HEK293 (cell line): ENCODE data around the gene ENAH.
A peak's percentile ranks its signal among the peaks of the same experiment; 100 is the strongest.

ENCODE experiments used
- SP2 ChIP-seq: fragments of 450-650 bp; formaldehyde crosslinking; IDR thresholded peaks from 2 replicates; pipeline ENCODE4 v1.5.1; 2016; ENCODE audit warnings: missing biosample characterization, missing genetic modification characterization
- YY1 ChIP-seq: fragments of 450-650 bp; formaldehyde crosslinking; IDR thresholded peaks from 2 replicates; pipeline ENCODE4 v1.5.1; 2018; ENCODE audit warnings: missing biosample characterization, missing genetic modification characterization
- ZBTB1 ChIP-seq: fragments of 450-650 bp; formaldehyde crosslinking; IDR thresholded peaks from 2 replicates; pipeline ENCODE4 v1.5.1; 2016; ENCODE audit warnings: missing biosample characterization, missing genetic modification characterization
- ZBTB17 ChIP-seq: fragments of 450-650 bp; formaldehyde crosslinking; IDR thresholded peaks from 2 replicates; pipeline ENCODE4 v1.5.1; 2016; ENCODE audit warnings: missing biosample characterization, missing genetic modification characterization
- ZNF202 ChIP-seq: fragments of 450-650 bp; formaldehyde crosslinking; IDR thresholded peaks from 2 replicates; pipeline ENCODE4 v1.5.1; 2016; ENCODE audit warnings: missing biosample characterization, missing genetic modification characterization, borderline replicate concordance
- ZNF24 ChIP-seq: fragments of 450-650 bp; formaldehyde crosslinking; IDR thresholded peaks from 2 replicates; pipeline ENCODE4 v1.5.1; 2016; ENCODE audit warnings: missing biosample characterization, missing genetic modification characterization
- ZNF37A ChIP-seq: fragments of 450-650 bp; IDR thresholded peaks from 2 replicates; pipeline ENCODE4 v1.5.1; 2018; ENCODE audit warnings: missing biosample characterization, missing genetic modification characterization
- ZNF510 ChIP-seq: fragments of 450-650 bp; formaldehyde crosslinking; IDR thresholded peaks from 2 replicates; pipeline ENCODE4 v1.5.1; 2018; ENCODE audit warnings: mild to moderate bottlenecking, missing genetic modification characterization, missing biosample characterization; ENCODE audit not compliant: insufficient replicate concordance
- ZNF549 ChIP-seq: fragments of 450-650 bp; IDR thresholded peaks from 2 replicates; pipeline ENCODE4 v1.5.1; 2018; ENCODE audit warnings: missing biosample characterization, missing genetic modification characterization, mild to moderate bottlenecking, inconsistent platforms, moderate library complexity
- ZNF830 ChIP-seq: fragments of 450-650 bp; IDR thresholded peaks from 2 replicates; pipeline ENCODE4 v1.5.0; 2018; ENCODE audit warnings: missing biosample characterization, missing genetic modification characterization, low read depth, mild to moderate bottlenecking, moderate library complexity
- ZSCAN30 ChIP-seq: fragments of 450-650 bp; IDR thresholded peaks from 2 replicates; pipeline ENCODE4 v1.5.1; 2018; ENCODE audit warnings: missing biosample characterization, mild to moderate bottlenecking, missing genetic modification characterization, moderate library complexity
- TF ChIP-seq, protein P1 (sequence below): fragments of 450-650 bp; formaldehyde crosslinking; IDR thresholded peaks from 2 replicates; pipeline ENCODE4 v1.5.1; 2016; ENCODE audit warnings: missing biosample characterization, missing genetic modification characterization
- TF ChIP-seq, protein P2 (sequence below): fragments of 450-650 bp; formaldehyde crosslinking; IDR thresholded peaks from 2 replicates; pipeline ENCODE4 v1.5.1; 2016; ENCODE audit warnings: missing biosample characterization, missing genetic modification characterization, low read depth
- TF ChIP-seq, protein P3 (sequence below): fragments of 450-650 bp; formaldehyde crosslinking; IDR thresholded peaks from 2 replicates; pipeline ENCODE4 v1.5.1; 2016; ENCODE audit warnings: missing biosample characterization, missing genetic modification characterization, borderline replicate concordance

DNA sequence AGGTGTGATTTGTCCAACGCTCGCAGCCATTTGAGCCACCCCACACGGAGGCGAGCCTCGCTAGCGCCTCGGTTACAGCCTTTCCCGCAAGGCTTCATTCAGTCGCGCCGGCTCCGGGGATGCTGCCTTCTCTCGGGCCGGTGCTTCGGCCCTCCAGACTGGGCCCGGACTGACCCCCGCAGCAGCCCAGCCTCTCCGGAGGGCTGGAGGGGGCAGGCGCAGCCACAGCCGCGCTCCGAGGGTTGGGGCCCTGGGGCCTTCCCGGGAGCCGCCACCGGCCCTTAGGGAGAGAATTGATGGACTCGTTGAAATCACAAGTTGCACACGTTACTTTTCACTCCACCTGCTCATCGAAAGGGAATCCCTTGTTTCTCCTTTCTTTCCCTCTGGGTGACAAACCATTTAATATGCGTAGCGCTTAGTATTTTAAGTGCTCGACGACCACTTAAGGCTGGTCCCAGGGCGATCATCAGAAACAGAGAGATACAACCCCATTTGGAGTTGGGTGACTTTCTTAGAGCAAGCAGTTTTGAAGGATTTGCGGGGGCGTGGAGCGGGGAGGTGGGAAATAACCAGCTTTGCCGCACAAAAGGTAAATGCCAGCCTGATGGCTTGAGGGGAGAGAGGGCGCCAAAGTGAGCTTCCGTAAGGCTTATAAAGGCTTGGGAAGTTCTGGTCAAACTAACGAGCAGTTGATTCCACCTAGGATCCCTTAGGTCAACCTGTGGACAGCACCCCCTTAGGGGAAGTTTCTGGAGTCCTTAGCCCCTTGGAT is 24.6 kb upstream of the ENAH start:
- TF ChIP-seq, protein P1, sequence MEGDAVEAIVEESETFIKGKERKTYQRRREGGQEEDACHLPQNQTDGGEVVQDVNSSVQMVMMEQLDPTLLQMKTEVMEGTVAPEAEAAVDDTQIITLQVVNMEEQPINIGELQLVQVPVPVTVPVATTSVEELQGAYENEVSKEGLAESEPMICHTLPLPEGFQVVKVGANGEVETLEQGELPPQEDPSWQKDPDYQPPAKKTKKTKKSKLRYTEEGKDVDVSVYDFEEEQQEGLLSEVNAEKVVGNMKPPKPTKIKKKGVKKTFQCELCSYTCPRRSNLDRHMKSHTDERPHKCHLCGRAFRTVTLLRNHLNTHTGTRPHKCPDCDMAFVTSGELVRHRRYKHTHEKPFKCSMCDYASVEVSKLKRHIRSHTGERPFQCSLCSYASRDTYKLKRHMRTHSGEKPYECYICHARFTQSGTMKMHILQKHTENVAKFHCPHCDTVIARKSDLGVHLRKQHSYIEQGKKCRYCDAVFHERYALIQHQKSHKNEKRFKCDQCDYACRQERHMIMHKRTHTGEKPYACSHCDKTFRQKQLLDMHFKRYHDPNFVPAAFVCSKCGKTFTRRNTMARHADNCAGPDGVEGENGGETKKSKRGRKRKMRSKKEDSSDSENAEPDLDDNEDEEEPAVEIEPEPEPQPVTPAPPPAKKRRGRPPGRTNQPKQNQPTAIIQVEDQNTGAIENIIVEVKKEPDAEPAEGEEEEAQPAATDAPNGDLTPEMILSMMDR = no peak
- TF ChIP-seq ZNF202 (tag by site-specific recombination) = 0 out of 2 replicates have a peak, but pooled peaks have one; percentile 50
- TF ChIP-seq ZBTB17 (tag by site-specific recombination) = no peak
- TF ChIP-seq ZBTB1 (tag by site-specific recombination) = no peak
- TF ChIP-seq ZNF830 (tag by site-specific recombination) = no peak
- TF ChIP-seq YY1 = no peak
- TF ChIP-seq ZSCAN30 (tag by site-specific recombination) = no peak
- no peak for TF ChIP-seq ZNF510 (tag by site-specific recombination)
- no peak for TF ChIP-seq ZNF24 (tag by site-specific recombination)
- TF ChIP-seq, protein P2, sequence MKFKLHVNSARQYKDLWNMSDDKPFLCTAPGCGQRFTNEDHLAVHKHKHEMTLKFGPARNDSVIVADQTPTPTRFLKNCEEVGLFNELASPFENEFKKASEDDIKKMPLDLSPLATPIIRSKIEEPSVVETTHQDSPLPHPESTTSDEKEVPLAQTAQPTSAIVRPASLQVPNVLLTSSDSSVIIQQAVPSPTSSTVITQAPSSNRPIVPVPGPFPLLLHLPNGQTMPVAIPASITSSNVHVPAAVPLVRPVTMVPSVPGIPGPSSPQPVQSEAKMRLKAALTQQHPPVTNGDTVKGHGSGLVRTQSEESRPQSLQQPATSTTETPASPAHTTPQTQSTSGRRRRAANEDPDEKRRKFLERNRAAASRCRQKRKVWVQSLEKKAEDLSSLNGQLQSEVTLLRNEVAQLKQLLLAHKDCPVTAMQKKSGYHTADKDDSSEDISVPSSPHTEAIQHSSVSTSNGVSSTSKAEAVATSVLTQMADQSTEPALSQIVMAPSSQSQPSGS (tag by site-specific recombination) = no peak
- no peak for TF ChIP-seq ZNF37A
- TF ChIP-seq, protein P3, sequence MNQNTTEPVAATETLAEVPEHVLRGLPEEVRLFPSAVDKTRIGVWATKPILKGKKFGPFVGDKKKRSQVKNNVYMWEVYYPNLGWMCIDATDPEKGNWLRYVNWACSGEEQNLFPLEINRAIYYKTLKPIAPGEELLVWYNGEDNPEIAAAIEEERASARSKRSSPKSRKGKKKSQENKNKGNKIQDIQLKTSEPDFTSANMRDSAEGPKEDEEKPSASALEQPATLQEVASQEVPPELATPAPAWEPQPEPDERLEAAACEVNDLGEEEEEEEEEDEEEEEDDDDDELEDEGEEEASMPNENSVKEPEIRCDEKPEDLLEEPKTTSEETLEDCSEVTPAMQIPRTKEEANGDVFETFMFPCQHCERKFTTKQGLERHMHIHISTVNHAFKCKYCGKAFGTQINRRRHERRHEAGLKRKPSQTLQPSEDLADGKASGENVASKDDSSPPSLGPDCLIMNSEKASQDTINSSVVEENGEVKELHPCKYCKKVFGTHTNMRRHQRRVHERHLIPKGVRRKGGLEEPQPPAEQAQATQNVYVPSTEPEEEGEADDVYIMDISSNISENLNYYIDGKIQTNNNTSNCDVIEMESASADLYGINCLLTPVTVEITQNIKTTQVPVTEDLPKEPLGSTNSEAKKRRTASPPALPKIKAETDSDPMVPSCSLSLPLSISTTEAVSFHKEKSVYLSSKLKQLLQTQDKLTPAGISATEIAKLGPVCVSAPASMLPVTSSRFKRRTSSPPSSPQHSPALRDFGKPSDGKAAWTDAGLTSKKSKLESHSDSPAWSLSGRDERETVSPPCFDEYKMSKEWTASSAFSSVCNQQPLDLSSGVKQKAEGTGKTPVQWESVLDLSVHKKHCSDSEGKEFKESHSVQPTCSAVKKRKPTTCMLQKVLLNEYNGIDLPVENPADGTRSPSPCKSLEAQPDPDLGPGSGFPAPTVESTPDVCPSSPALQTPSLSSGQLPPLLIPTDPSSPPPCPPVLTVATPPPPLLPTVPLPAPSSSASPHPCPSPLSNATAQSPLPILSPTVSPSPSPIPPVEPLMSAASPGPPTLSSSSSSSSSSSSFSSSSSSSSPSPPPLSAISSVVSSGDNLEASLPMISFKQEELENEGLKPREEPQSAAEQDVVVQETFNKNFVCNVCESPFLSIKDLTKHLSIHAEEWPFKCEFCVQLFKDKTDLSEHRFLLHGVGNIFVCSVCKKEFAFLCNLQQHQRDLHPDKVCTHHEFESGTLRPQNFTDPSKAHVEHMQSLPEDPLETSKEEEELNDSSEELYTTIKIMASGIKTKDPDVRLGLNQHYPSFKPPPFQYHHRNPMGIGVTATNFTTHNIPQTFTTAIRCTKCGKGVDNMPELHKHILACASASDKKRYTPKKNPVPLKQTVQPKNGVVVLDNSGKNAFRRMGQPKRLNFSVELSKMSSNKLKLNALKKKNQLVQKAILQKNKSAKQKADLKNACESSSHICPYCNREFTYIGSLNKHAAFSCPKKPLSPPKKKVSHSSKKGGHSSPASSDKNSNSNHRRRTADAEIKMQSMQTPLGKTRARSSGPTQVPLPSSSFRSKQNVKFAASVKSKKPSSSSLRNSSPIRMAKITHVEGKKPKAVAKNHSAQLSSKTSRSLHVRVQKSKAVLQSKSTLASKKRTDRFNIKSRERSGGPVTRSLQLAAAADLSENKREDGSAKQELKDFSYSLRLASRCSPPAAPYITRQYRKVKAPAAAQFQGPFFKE (tag by site-specific recombination) = no peak
- no peak for TF ChIP-seq ZNF549 (tag by site-specific recombination)
- TF ChIP-seq SP2 = no peak
